ENCODE measurements around the gene ALDH6A1.

- TF ChIP-seq CTCF (IDR thresholded peaks at IDR 0.05; ENCODE audit: low read length) (no peak), EZH2phosphoT487 (IDR thresholded peaks at IDR 0.05; ENCODE audit: low read length) (no peak)
Observed at GRCh38 chr14:74062809-74063150, 21.5 kb downstream of the ALDH6A1 start.

All from MM.1S (cell line).